Brain microvascular endothelial cell (primary cell): Measurements from ENCODE around the gene PRDM16.

ENCODE experiments used
- DNase-seq: peaks from one replicate; pipeline ENCODE4 v3.0.0-alpha.2; 2020
- H3K27ac ChIP-seq: fragments of 250-450 bp; sonication (Bioruptor Pico); 2 replicates; pipeline ENCODE4 v1.5.1; 2020; ENCODE audit warnings: mild to moderate bottlenecking, moderate library complexity
- H3K27me3 ChIP-seq: fragments of 250-450 bp; sonication (Bioruptor Pico); replicated peaks from 2 replicates; pipeline ENCODE4 v1.5.1; 2020; ENCODE audit warnings: mild to moderate bottlenecking
- H3K36me3 ChIP-seq: fragments of 250-450 bp; sonication (Bioruptor Pico); replicated peaks from 2 replicates; pipeline ENCODE4 v1.5.1; 2020; ENCODE audit warnings: mild to moderate bottlenecking
- H3K4me3 ChIP-seq: 2 replicates; pipeline ENCODE4 v1.5.1; 2011; ENCODE audit warnings: low read depth, mild to moderate bottlenecking, control low read depth, low read length, moderate library complexity
- in situ Hi-C: cut with HindIII; loops from 2 replicates; pipeline ENCODE4 v1.10.0; 2017; ENCODE audit warnings: low sequenced_read_pairs, low pct_ligation_motif_present
- TF ChIP-seq, protein P1 (sequence below): IDR thresholded peaks from 2 replicates; pipeline ENCODE4 v1.5.1; 2011; ENCODE audit warnings: low read depth, mild to moderate bottlenecking, moderate library complexity, low read length, control low read depth, inconsistent platforms; ENCODE audit errors: missing control alignments

The PRDM16 gene

DNA sequence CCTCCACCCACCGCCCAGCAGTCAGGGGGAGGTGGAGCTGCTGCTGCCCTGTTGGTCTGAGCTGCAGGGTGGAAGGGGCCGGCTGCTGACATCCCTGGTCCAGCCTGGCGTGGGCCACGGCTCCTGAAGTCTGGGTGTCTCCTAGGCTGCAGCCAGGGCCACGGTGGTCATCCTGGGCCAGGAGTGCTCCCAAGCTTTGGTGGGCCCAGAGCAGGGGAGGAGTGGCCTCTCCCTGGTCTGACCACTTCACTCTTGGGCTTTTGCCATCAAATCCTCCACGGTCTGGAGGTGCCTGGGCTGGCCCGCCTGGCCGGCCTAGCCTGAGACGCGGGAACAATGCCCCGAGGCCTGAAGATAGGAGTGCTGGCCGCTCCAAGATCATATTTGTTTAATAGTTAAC is 5.8 kb downstream of the PRDM16 start:
- TF ChIP-seq, protein P1, sequence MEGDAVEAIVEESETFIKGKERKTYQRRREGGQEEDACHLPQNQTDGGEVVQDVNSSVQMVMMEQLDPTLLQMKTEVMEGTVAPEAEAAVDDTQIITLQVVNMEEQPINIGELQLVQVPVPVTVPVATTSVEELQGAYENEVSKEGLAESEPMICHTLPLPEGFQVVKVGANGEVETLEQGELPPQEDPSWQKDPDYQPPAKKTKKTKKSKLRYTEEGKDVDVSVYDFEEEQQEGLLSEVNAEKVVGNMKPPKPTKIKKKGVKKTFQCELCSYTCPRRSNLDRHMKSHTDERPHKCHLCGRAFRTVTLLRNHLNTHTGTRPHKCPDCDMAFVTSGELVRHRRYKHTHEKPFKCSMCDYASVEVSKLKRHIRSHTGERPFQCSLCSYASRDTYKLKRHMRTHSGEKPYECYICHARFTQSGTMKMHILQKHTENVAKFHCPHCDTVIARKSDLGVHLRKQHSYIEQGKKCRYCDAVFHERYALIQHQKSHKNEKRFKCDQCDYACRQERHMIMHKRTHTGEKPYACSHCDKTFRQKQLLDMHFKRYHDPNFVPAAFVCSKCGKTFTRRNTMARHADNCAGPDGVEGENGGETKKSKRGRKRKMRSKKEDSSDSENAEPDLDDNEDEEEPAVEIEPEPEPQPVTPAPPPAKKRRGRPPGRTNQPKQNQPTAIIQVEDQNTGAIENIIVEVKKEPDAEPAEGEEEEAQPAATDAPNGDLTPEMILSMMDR: no peak
- in situ Hi-C loops: loop anchor here (25.0 kb wide), 1 partner anchor 338 kb away; no protein-coding TSS in a partner anchor
- no peak for DNase-seq
- Histone ChIP-seq H3K27ac (no peak overlapping the region), H3K4me3 (no peak overlapping the region), H3K36me3 (no peaks in the 10 kb centered on the region), H3K27me3 (peaks cover 34% of the 10 kb centered on the region)

DNA sequence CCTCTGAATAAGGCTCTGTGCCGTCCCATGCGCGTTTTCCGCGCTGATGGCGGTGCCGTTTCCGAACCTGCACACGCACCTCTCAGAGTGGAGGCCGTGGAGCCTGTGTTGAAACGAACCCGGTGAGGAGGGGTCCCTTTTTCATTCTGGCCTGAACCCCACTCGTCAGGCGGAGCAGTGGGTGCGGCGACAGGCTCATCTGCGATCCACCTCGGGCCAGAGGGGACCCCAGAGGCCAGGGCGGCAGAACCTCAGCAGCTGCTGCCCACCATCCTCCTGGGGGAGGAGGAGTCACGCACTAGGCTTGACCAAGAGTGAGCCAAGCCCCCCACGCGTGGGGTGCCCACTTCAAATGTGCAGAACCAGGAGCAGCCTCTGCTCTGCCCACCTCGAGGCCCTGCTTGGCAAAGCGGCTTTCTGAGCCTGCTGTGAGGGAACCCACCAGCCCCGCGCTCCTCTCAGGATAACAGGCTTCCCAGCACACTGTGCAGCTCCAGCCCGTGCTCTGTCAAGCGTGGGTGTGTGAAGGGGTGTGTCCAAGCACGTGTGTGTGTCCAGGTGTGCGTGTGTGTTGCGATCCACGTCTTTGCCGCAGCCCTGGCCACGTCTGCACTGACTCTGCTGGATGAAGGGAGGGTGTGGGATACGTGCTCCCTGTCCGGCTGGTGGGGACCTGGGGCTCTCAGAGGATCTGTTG is 6.8 kb downstream of the PRDM16 start:
- TF ChIP-seq, protein P1: no peak
- no peak overlapping the region for H3K4me3 ChIP-seq
- peaks cover 34% of the 10 kb centered on the region for H3K27me3 ChIP-seq
- in situ Hi-C loops: no loop called here
- DNase-seq: no peak
- H3K36me3 ChIP-seq: no peaks in the 10 kb centered on the region
- no peak overlapping the region for H3K27ac ChIP-seq

DNA sequence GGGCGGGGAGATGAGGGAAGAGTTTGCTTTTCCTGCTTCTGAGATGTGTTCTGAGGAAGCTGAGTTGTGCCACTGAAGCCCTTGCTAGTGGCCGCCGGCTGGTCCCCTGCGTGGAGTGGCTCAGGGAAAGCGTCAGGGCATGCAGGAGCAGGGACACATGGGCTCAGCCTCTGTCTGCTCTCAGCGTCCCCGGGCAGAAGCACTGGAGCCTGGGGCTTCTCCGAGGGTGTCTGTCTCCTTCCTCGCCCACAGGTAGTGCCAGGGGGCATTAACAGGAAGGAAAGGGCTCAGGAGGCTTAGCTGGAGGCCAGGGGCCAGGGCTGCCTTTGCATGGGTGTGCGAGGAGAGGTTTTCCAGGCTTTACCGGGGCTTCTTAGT is 7.3 kb downstream of the PRDM16 start:
- DNase-seq: no peak
- Histone ChIP-seq H3K4me3 (no peak overlapping the region), H3K36me3 (no peaks in the 10 kb centered on the region), H3K27me3 (peaks cover 30% of the 10 kb centered on the region), H3K27ac (no peak overlapping the region)
- TF ChIP-seq, protein P1: no peak
- in situ Hi-C loops: no loop called here

DNA sequence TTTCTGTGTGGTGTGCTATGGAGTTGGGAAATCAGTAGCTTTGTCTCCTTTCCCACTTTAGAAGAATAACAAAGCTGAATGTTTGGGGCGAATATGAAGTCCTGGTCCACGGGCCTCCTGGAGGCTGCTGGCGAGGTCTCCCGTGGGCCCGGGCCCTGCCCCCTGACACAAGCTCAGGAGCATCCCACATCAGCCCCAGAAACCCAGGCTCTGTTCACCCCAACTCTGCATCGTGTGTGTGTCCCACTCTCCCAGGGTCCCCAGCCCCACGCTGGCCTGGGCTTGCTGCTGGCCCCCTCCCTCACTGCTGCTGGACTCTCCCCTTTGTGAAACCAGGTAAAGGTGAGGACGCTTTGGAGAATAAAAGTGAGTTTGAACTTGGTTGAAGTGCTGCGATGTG is 8.1 kb downstream of the PRDM16 start:
- H3K36me3 ChIP-seq: no peaks in the 10 kb centered on the region
- in situ Hi-C loops: no loop called here
- TF ChIP-seq, protein P1: no peak
- H3K4me3 ChIP-seq: no peak overlapping the region
- peaks cover 22% of the 10 kb centered on the region for H3K27me3 ChIP-seq
- DNase-seq: no peak
- H3K27ac ChIP-seq: no peak overlapping the region

DNA sequence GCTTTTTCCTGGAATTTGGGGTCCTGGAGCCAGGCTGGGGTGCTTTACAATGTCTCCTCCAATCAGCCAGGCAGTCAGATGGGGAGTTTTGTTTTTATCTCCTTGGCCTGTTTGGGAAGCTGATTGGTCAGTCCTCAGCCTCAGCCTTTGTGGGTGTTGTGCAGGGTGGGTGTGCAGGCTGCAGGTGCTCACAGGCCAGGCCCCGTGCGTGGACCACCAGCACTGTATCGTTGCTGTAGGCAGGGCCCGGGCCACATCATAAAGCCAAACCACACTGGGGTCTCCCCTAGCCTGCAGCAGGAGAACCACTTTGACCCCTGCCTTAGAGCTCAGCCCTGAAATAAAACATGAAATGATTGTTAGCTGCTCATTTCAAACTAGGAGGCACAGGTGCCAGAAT is 8.6 kb downstream of the PRDM16 start:
- Histone ChIP-seq H3K27me3 (peaks cover 19% of the 10 kb centered on the region), H3K27ac (no peak overlapping the region), H3K4me3 (no peak overlapping the region), H3K36me3 (no peaks in the 10 kb centered on the region)
- in situ Hi-C loops: no loop called here
- no peak for DNase-seq
- TF ChIP-seq, protein P1: no peak

DNA sequence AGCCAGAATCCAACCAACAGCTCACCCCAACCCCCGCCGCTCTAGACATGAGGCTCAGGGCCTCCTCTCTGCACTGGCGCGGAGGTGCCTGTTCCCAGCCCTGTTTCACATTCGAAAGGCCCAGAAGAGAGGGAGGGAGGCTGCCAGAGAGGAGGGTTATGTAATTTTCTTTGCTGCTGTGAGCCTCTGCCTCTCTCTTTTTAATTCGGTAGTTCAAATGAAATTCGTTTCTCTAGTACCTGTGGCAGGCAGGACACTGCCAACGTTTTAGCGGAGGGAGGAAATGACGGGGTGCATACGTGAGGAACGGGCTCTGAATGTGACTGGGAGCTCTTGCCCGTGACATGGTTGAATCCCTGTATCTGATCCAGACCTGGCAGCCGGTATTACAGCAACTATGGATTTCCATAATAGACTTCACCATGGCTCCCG is 9.4 kb downstream of the PRDM16 start:
- no peak for DNase-seq
- H3K27me3 ChIP-seq: peaks cover 10% of the 10 kb centered on the region
- H3K36me3 ChIP-seq: no peaks in the 10 kb centered on the region
- TF ChIP-seq, protein P1: no peak
- in situ Hi-C loops: no loop called here
- H3K4me3 ChIP-seq: no peak overlapping the region
- H3K27ac ChIP-seq: no peak overlapping the region
